Stimulated activated CD4-positive, alpha-beta T cell treated with anti-CD3 and anti-CD28 coated beads, Interleukin-1b, Interleukin-23, amount 100 ng/mL, for 1 hour (primary cell): ENCODE measurements around the gene MS4A15.

Experiments used
- DNase-seq, 2 donors: peaks; one replicate each; pipeline ENCODE4 v3.0.0-alpha.2; 2020; ENCODE audit warnings: low read depth in 2 of 2

The MS4A15 gene

GRCh38 chr11:60777572-60777971 lies 20.9 kb downstream of the MS4A15 start:
- no peak for DNase-seq

- DNase-seq = no peak
Observed at GRCh38 chr11:60780065-60780464, 23.4 kb downstream of the MS4A15 start.

- DNase-seq = no peak
Observed at GRCh38 chr11:60780774-60781173, 24.1 kb downstream of the MS4A15 start.

- DNase-seq = no peak
Observed at GRCh38 chr11:60781286-60781980, 24.8 kb downstream of the MS4A15 start.

- DNase-seq = no peak
Observed at GRCh38 chr11:60781981-60782316, 25.3 kb downstream of the MS4A15 start.

DNA sequence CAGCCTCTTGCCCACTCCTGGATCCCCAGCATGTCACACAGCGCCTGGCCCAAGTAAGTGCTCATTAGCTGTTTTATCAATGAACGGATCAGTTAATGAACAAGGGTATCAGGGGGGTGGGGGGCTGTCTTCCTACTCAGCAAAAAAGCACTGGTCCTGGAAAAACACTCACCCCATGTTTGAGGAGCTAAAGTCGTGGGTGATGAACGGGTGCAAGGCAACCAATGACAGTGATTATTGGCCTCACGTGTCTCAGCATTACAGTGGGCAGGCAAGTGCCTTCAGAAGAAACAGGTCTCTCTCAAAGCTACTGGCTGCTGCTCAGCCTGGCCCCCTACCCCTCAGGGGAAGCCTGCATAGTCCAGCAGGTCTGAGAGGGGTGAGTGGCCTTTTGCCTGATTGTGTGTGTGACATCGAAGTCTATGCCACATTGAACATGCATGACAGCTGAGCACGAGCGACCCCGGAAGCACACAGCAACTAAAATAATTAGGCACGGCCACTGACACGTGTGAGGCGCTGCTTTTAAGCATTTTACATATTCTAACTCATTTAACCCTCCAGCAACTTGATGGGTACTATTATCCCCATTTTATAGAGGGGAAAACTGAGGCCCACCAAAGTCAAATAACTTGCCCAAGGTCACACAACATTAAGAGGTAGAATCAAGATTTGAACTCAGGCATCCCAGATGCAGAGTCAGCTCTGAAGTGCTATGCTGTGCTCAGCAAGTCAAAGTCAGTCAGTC lies 25.9 kb downstream of the MS4A15 start:
- no peak for DNase-seq

DNA sequence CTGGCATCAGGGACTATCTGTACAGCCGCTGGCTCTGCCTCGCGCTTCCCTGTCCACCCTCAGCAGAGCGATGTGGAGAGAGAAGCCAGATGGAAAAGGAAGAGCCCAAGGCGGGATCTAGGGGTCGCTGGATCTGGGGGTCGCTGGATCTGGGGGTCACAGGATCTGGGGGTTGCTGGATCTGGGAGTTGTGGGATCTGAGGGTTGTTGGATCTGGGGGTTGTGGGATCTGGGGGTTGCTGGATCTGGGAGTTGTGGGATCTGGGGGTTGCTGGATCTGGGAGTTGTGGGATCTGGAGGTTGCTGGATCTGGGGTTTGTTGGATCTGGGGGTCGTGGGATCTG lies 26.4 kb downstream of the MS4A15 start:
- DNase-seq = no peak

- no peak for DNase-seq
Observed at GRCh38 chr11:60783911-60784310, 27.2 kb downstream of the MS4A15 start.

DNA sequence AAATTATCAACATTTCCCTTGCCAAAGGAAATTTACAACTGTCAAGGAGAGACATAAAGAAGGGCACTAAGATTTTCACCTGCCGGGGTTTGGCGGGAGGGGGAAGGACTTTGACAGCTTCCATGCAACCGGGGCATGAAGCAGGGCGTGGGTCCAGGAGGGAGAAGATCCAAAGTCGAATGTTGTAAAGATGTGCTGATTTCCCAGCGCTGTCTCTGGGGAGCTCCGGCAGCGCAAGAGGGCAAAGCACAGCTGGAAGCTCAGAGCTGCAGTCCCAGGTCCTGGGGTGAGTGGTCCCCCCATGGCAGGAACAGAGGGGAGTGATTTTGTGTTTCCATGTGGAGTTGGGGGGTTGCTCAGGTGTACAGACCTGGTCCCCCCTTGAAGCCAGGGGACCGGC lies 28.5 kb downstream of the MS4A15 start, which contains the start of gene MS4A10:
Gene MS4A10, plus strand, starts transcription at position 198 of the 400 bp plus-strand sequence. CDS start 5,003 bp downstream, outside the sequence.
- no peak for DNase-seq

DNA sequence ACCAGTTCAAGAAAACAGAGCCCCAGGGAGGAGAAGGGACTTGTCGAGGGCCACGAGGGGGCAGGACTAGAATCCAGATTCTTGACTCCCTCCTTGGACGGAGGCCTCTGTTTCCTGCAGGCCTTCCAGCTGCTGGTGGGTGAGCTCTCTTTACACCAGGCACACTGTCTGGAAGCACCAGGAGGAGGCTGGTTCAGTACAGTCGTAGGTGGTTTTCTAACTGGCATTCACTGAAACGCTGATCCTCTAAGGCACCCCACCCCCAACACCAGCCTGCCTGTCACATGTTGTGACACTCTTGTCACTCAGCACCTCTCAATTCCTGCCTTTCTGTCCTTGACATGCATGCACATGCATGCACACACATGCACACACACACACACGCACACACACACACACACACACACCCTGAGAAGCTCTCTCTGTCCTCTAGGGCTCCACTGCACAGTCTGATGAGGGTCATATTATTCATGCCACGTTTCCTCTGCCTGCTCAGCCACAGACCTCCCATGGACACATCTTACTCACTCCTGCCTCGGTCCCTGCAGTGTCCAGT lies 29.2 kb downstream of the MS4A15 start:
- no peak for DNase-seq

DNA sequence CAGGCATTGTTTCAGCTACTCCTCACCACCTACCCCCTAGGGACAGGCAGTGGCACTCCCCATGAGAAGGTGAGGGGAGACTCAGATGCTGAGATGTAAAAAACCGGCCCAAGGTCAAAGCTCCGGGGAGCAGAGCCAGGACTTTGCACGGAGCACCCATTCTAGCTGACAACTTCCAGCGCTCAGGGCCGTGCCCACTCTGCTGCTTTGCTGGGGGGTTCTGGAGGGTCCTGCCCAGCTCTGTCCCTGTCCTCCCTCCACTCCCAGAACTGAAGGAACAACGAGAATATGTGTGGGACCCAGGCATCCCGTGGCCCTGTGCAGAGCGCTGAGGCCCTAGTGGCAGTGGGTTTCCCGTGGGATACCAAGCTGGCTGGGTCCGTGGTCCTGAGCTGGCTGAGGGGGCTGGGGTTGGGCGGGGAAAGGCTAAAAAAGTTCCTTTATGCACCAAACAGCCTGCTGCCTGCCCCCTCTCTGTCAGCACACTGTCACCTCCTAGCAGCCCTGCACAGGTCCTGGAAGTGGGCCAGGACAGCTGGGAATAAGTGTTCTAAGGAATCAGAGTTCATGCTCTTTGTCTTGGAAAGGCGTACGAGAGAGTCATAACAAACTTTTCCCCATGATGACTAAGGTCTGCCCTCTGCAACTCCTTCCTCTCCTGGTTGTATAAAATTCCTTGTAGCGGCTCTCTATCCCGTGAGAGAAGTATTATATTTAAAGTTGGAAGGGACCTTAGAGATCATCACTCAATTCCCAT lies 30.3 kb downstream of the MS4A15 start:
- DNase-seq = no peak

- DNase-seq = no peak
Observed at GRCh38 chr11:60788401-60789125, 31.9 kb downstream of the MS4A15 start.

GRCh38 chr11:60790726-60791125 lies 34.1 kb downstream of the MS4A15 start:
- DNase-seq = no peak

DNA sequence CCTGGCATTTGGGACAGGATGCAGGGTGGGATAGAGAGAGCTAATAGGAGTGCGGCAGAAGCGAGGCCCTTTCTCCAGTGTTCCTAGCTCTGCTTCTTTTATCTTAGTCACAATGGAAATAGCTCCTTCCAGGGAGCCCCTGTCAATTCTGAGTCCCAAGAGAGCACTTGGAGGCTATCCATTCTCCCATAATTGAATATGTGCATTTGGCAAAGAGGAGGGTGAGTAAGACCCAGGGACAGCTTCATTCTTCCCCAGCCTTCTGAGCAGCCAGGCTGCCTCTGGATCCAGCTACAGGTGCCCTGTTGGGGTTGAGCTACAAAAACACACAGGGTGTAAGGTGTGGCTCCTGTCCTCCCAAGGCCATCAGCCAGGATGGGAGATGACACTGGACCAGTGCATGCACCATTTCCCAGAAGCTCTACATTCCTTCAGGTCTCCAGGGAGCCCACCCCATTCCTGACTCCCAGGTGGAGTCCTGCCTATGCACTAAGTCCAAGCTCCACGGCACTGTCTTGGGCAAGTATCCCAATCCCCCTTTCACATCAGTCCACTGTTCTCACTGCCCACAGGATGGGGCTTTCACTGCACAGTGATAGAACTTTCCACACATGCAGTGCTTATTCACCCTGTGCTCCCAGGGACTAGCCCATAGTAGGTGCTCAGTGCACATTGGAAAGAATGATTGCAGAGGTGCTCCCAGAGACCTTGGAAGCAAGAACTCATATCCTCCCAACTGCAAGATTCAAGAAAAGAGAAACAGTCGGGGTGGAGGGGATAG lies 34.7 kb downstream of the MS4A15 start:
- no peak for DNase-seq

- DNase-seq = no peak
Observed at GRCh38 chr11:60792521-60792920, 35.9 kb downstream of the MS4A15 start.

- no peak for DNase-seq
Observed at GRCh38 chr11:60795291-60795690, 38.6 kb downstream of the MS4A15 start.

DNA sequence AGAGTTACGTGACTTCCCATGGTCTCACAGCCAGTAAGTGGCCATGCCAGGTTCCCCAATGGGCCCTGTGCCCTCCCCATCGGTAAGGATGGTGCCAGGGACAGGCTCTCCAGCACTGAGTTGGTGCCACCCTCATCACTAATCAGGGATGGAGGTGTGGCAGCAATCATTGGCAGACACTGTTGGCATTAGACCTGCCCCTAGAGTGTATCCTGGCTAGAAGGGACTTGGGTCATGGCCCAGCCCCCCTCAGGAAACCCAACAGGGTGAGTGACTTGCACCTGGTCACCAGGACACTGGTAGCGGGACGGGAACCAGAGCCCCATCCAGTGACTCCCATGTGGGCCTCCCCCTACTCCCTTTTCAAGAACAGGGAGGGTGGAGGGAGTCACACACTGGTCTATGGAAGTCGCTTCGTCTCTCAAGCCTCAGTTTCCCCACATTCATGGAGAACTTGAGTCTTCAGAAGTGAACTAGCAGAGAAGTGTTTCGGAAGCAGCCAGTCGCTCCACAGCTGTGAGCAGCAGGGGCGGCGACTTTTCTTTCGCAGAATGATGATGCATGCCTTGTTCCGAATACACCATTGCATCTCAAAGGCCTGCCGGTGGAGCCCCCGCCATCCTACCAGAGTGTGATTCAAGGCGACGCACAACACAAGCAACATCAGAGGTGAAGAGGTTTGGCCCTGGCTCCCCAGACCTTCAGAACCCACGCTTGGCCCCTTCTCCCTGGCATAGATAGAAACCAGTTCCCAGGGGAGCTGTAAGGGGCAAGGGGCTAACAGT lies 41.4 kb downstream of the MS4A15 start:
- no peak for DNase-seq

GRCh38 chr11:60798631-60799030 lies 42.0 kb downstream of the MS4A15 start:
- no peak for DNase-seq

DNA sequence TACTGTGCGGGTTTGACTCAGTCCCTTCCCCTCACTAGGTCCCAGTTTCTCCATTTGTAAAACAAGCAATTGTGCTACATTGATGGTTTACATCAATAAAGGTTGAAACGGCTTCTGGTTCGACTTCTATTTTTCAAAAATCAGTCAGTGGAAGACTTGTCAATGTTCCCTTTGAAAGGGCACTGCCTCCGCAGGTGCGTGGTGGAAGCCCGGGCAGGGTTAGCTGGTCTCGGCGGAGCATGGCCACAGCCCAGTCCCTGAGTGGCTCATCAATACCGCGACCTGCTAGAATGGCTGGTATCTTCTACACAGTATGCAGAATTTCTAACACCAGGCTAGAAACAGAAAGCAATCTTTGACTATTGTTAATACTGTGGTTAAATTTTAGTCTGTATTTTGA lies 44.5 kb downstream of the MS4A15 start:
- no peak for DNase-seq

DNA sequence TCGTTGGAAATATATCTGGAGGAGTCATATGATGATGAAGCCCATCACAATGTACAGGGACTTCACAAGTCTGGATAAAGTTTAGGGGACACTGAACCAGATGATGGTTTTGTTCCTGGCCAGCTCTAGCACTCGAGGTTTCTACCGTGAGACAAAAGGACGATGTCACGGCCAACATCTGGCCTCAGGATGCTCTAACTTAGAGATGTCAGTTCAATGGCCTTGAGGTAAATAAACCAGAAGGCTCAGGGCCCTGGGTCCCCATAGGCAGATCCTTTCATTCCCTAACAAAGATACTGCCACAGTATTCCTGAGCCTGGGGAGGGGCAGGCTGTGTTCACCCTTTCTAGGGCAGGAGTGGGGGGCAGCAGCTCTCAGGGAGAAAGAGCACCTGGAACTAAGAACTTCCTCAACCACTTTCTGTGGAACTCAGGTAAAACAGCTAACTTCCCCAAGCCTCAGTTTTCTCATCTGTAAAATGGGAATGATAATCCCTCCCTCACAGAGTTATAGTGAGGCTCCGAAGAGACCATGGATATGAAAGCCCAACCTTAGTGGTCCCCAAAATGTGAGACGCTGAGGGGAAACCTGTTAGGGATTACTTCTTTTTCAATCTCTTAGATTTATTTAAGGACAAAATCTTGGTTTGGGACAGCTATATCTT lies 46.7 kb downstream of the MS4A15 start:
- no peak for DNase-seq
